Mammary epithelial cell (primary cell): ENCODE results near the gene C2orf81.

ENCODE experiments used
- EZH2 ChIP-seq: IDR thresholded peaks from 2 replicates; pipeline ENCODE4 v1.6.1; 2012; ENCODE audit warnings: low read length, inconsistent platforms, borderline replicate concordance
- TF ChIP-seq, protein P1 (sequence below), 2 donors: IDR thresholded peaks in 1 of 2; conservative IDR thresholded peaks in 1 of 2; 2 replicates each; pipeline ENCODE4 v1.5.1; 2011 to 2012; ENCODE audit warnings: inconsistent platforms in 2 of 2, low read length in 2 of 2, mild to moderate bottlenecking in 2 of 2, control low read depth in 1 of 2, low read depth in 1 of 2; ENCODE audit not compliant: insufficient read depth in 1 of 2; ENCODE audit errors: extremely low read depth in 1 of 2

DNA sequence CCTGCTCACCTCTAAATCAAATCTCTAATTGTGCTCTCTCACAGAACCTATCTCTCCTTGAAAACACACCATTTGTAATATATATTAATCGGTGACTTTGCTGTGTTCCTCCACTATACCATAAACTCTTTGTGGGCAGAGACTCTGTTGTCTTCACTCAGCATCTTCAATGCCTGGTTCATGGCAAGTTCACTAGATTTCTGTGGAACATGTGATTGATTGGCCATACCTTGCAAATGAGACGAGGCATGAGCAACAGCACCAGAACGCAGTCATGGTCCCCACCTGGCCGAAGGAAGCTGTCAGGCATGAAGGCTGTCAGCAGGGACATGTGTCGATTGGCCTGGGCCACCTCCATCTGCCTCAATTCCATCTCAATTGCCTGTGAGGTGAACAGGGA is 52.9 kb downstream of the C2orf81 start:
- TF ChIP-seq, protein P1, sequence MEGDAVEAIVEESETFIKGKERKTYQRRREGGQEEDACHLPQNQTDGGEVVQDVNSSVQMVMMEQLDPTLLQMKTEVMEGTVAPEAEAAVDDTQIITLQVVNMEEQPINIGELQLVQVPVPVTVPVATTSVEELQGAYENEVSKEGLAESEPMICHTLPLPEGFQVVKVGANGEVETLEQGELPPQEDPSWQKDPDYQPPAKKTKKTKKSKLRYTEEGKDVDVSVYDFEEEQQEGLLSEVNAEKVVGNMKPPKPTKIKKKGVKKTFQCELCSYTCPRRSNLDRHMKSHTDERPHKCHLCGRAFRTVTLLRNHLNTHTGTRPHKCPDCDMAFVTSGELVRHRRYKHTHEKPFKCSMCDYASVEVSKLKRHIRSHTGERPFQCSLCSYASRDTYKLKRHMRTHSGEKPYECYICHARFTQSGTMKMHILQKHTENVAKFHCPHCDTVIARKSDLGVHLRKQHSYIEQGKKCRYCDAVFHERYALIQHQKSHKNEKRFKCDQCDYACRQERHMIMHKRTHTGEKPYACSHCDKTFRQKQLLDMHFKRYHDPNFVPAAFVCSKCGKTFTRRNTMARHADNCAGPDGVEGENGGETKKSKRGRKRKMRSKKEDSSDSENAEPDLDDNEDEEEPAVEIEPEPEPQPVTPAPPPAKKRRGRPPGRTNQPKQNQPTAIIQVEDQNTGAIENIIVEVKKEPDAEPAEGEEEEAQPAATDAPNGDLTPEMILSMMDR (conservative IDR thresholded peaks at IDR 0.05 in 1 of 2, IDR thresholded peaks at IDR 0.05 in 1 of 2; ENCODE audit: extremely low read depth in 1 of 2, insufficient read depth in 1 of 2, low read depth in 1 of 2, low read length in 2 of 2) = no peak
- no peak for TF ChIP-seq EZH2
